GM20000 (cell line): ENCODE results near the gene UBC.

ENCODE experiments used
- DNase-seq: peaks from one replicate; pipeline ENCODE4 v3.0.0; 2012; ENCODE audit warnings: low spot score
- CTCF ChIP-seq: IDR thresholded peaks from 2 replicates; pipeline ENCODE4 v1.5.1; 2012; ENCODE audit warnings: mild to moderate bottlenecking, control low read depth; ENCODE audit errors: extremely low read depth, missing control alignments

Gene UBC

DNA sequence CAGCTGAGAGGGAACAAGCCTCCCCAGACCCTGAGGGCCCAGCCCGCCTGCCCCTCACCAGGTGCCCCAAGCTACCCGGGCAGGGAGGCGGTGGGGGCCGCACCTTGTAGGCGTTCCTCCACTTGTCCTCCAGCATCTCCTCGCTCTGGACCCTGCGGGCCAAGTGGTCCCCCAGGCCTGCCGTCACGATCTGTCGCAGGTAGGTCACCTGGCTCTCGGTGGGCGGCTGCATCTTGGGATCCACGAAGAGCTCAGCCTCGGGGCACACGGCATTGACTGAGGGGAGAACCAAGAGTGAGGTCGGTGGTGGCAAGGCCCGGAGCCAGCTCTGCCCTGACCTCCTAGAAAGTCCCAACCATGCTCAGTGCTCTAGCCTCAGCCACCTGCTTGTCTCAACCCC lies 37.8 kb upstream of the UBC start:
- TF ChIP-seq CTCF = no peak
- no peak for DNase-seq

DNA sequence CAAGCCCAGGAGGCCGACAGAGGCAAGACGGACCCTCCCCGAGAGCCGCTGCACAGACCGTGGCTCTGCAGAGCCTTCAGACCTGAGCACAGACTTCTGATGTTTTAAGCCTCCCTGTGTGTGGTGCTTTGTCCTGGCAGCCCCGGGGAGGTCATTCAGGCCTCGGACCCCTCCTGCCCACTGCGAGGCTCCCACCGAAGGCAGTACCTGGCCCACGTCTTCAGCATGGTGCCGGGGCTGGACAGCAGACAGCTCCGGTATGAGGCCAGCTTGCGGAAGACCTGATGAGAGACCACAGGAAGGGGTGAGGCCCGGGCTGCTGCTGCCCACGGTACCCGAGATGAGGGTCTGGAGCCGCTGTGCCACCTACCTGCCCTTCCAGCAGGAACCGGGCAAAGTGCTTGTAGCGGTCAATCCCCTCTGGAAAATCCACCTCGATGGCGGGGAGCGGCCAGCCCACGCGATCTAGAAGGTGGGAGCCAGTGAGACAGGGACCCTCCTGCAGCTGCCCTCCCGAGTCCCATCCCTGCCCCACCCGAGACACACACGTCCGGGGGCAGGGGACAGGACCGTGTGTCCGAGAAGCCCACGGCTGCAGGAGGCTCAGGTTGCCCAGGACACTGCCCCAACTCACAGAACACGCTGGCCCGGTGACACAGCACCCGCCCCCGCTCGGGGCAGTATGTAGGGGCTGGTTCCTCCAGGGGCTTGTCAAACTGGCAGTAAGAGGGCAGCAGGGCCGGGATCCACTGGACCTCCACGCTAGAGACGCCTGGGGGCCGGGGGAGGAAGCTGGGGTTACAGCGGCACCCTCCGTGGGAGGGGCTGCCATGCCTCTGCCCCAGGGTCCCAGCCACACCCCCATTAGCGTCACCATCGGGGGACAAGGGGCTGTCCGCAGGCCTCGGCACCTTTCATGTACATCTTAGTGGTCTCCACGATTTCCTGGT lies 35.6 kb upstream of the UBC start:
- no peak for TF ChIP-seq CTCF
- no peak for DNase-seq

- DNase-seq = no peak
- TF ChIP-seq CTCF = no peak
Observed at GRCh38 chr12:124949066-124949465, 34.6 kb upstream of the UBC start.

- DNase-seq = no peak
- TF ChIP-seq CTCF = no peak
Observed at GRCh38 chr12:124947561-124948398, 33.3 kb upstream of the UBC start.

DNA sequence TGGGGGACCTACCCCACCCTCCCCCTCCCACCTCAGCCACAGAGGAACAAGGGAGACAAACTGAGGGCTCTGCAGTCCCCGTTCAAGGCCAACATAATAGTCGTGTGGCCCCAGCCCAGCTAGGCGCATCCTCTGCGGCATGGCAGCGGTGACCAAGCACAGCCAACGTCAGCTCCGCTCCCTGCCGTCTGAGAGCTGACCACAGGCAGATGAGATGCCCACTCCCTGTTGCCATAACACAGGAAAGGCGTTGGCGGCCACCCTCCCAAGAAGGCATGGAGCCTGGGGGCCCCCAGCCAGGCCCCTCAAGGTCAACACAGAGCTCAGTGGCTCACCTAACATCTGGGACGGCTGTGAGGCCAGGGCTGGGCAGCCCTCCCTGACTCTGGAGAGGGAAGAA lies 32.6 kb upstream of the UBC start:
- no peak for TF ChIP-seq CTCF
- no peak for DNase-seq

DNA sequence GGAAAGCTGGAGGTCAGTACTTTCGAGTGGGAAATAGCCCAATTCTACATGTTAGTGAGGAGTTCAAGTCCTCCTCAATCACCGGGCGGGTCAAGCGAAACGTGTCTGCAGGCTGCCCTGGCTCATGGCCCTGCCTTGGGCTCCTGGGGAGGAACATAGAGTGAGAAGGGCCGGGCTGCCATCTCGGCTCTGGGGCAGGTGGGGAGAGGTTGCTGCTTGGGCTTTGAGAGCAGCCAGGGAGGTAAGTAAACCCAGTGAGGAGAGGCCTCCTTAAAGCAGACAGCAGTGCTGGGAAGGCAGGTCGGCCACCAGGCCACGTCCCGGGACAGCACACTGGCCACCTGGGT lies 32.0 kb upstream of the UBC start:
- no peak for TF ChIP-seq CTCF
- DNase-seq = no peak

DNA sequence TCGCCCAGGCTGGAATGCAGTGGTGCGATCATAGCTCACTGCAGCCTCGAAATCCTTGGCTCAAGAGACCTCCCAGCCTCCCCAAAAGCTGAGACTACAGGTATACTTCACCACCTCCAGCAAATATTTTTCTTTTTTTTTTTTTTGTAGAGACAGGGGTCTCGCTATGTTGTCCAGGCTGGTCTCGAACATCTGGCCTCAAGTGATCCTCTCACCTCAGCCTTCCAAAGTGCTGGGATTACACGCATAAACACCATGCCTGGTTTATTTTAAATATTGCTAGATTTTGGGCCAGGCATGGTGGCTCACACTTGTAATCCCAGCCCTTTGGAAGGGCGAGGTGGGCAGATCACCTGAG lies 26.7 kb upstream of the UBC start:
- no peak for DNase-seq
- TF ChIP-seq CTCF = no peak
